Thyroid gland (tissue), 4 donors: ENCODE results near the gene ADGRD1.

Source experiments
- CTCF ChIP-seq, 6 experiments: fragments of 200-600 bp in 3 of 6; fragments of 450-650 bp in 3 of 6; sonication (generic) in 3 of 6; IDR thresholded peaks; one replicate each; pipeline ENCODE4 v1.5.1; 2016 to 2019; ENCODE audit warnings: antibody characterized with exemption in 6 of 6, mild to moderate bottlenecking in 2 of 6, inconsistent platforms in 1 of 6, moderate library complexity in 1 of 6
- POLR2A ChIP-seq, 2 donors: fragments of 450-650 bp; IDR thresholded peaks; one replicate each; pipeline ENCODE4 v1.6.1; 2017; ENCODE audit warnings: antibody characterized with exemption in 2 of 2, mild to moderate bottlenecking in 2 of 2, moderate library complexity in 1 of 2

DNA sequence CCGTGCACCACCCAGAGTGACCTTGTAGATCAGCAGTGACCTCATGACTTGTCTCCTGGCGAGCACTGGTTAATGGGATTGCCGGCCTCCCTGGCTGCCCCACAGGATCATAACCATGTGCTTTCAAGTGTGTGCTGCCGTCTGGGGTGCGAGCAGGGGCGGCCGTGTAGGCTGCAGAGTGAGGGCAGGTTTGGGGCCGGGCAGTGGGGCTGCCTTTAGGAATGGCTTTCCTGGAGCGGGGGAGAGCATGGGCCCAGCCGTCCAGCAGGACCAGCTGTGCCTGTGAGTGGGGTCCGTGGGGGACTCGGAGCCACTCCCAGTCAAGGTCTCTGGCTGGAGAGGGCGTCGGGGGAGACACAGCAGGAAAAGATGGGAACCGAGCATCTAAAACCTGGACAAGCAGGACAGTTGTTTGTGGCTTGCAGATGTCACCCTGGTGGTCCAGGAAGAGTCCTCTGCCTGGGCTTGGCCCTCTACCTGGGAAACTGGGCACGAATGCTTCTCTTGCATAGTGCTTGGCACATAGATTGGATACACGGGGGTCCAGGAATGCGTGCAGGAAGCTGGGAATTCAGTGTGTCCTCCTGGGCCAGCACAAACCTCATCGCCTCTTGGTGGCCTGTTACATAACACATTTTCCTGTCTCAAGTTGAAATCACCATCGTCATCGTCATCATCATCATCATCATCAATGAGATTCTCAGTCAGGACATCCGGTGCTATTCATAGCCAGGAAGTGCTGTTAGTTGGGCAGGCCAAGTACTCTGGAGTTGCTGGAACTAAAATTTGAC, 96.0 kb downstream of the ADGRD1 start:
- TF ChIP-seq POLR2A (IDR thresholded peaks at IDR 0.05) (no peak), CTCF (IDR thresholded peaks at IDR 0.05) (no peak)
